H1 (cell line): Measurements from ENCODE around the gene GNLY. TPM values are rescaled to one million over a fixed set of nuclear protein-coding genes. Genes with fewer than 3 reads are reported as not detected.

ENCODE experiments used
- CTCF ChIA-PET: fragments of 300-600 bp; sonication (Branson Sonifier 250); formaldehyde crosslinking; loops from one replicate; lab custom pipeline; 2021; ENCODE audit not compliant: partially characterized antibody; lab: Charles Lee
- POLR2A ChIA-PET: fragments of 300-600 bp; sonication (Branson Sonifier 250); formaldehyde crosslinking; loops from one replicate; lab custom pipeline; 2021; ENCODE audit warnings: inconsistent platforms; ENCODE audit not compliant: partially characterized antibody; lab: Charles Lee
- DNase-seq, 2 experiments: peaks; one replicate each; pipeline versions ENCODE4 v3.0.0 to v3.0.0-alpha.2; 2010 to 2022; ENCODE audit warnings: low spot score in 2 of 2, low read depth in 1 of 2, mixed read lengths in 1 of 2
- FAIRE-seq: peaks from 2 replicates; lab custom pipeline; 2011; peaks lifted over from hg19 to GRCh38; lab: Jason Lieb, UNC
- H2AFZ ChIP-seq: 2 replicates; pipeline ENCODE4 v1.8.1; 2012; ENCODE audit warnings: low read length, inconsistent platforms
- H2AK5ac ChIP-seq: 2 replicates; pipeline ENCODE4 v1.6.1; 2013; ENCODE audit warnings: low read depth, low read length
- H2BK120ac ChIP-seq: replicated peaks from 2 replicates; pipeline ENCODE3; 2013; ENCODE audit warnings: low read depth, low read length, inconsistent platforms
- H2BK12ac ChIP-seq: 2 replicates; pipeline ENCODE4 v1.6.1; 2013; ENCODE audit warnings: low read depth, low read length
- H2BK15ac ChIP-seq: 2 replicates; pipeline ENCODE4 v1.6.1; 2013; ENCODE audit warnings: low read length
- H2BK20ac ChIP-seq: 2 replicates; pipeline ENCODE4 v1.6.1; 2013; ENCODE audit warnings: low read length
- H2BK5ac ChIP-seq: 2 replicates; pipeline ENCODE4 v1.6.1; 2013; ENCODE audit warnings: low read depth, low read length
- H3K14ac ChIP-seq: 2 replicates; pipeline ENCODE4 v1.6.1; 2013; ENCODE audit warnings: inconsistent platforms; ENCODE audit not compliant: insufficient read length
- H3K18ac ChIP-seq: 2 replicates; pipeline ENCODE4 v1.6.1; 2013; ENCODE audit warnings: low read length; ENCODE audit errors: extremely low read depth
- H3K23ac ChIP-seq: 2 replicates; pipeline ENCODE4 v1.6.1; 2013; ENCODE audit warnings: inconsistent platforms; ENCODE audit not compliant: insufficient read length
- H3K23me2 ChIP-seq: 2 replicates; pipeline ENCODE4 v1.6.1; 2013; ENCODE audit warnings: low read depth, low read length
- H3K27ac ChIP-seq: 2 replicates; pipeline ENCODE4 v1.6.1; 2011; ENCODE audit warnings: low read depth, low read length, inconsistent platforms
- H3K27me3 ChIP-seq, 4 experiments: replicated peaks in 1 of 4; 1 replicate in 1 of 4; 2 replicates in 3 of 4; pipeline versions ENCODE4 v1.6.1 to v1.8.1; 2011 to 2013; ENCODE audit warnings: low read length in 3 of 4, mild to moderate bottlenecking in 3 of 4, inconsistent platforms in 2 of 4, mixed read lengths in 2 of 4, moderate library complexity in 1 of 4; ENCODE audit not compliant: control insufficient read depth in 3 of 4, insufficient read depth in 3 of 4; ENCODE audit errors: extremely low read depth in 1 of 4
- H3K36me3 ChIP-seq, 4 experiments: 2 replicates each; pipeline versions ENCODE4 v1.6.1 to v1.8.1; 2011 to 2013; ENCODE audit warnings: mild to moderate bottlenecking in 4 of 4, low read length in 3 of 4, moderate library complexity in 2 of 4, control low read depth in 1 of 4, inconsistent platforms in 1 of 4; ENCODE audit not compliant: insufficient read depth in 4 of 4, control insufficient read depth in 2 of 4
- H3K4ac ChIP-seq: replicated peaks from 2 replicates; pipeline ENCODE3; 2013; ENCODE audit warnings: low read length, low read depth, mixed read lengths, inconsistent platforms; ENCODE audit not compliant: insufficient read length
- H3K4me1 ChIP-seq, 4 experiments: replicated peaks in 1 of 4; 1 replicate in 1 of 4; 2 replicates in 3 of 4; pipeline versions ENCODE4 v1.6.1 to v1.8.1; 2011 to 2013; ENCODE audit warnings: low read length in 3 of 4, inconsistent platforms in 2 of 4, mixed read lengths in 1 of 4; ENCODE audit not compliant: insufficient read depth in 4 of 4, control insufficient read depth in 3 of 4
- H3K4me2 ChIP-seq, 2 experiments: 2 replicates each; pipeline versions ENCODE4 v1.6.1 to v1.8.1; 2011 to 2013; ENCODE audit warnings: low read depth in 2 of 2, low read length in 2 of 2, control low read depth in 1 of 2, inconsistent platforms in 1 of 2, mild to moderate bottlenecking in 1 of 2; ENCODE audit not compliant: insufficient read depth in 1 of 2
- H3K4me3 ChIP-seq, 4 experiments: fragments of 200-600, 300-600 bp in 1 of 4; sonication (generic), shearing (Covaris generic), sonication (Bioruptor Twin) in 1 of 4; 2 replicates each; pipeline versions ENCODE4 v1.5.1 to v1.8.1; 2011 to 2016; ENCODE audit warnings: low read length in 4 of 4, low read depth in 3 of 4, control low read depth in 2 of 4, inconsistent platforms in 2 of 4, mild to moderate bottlenecking in 2 of 4, mixed read lengths in 1 of 4, moderate library complexity in 1 of 4; ENCODE audit not compliant: insufficient read depth in 2 of 4; ENCODE audit errors: extremely low read depth in 1 of 4
- H3K56ac ChIP-seq: replicated peaks from 2 replicates; pipeline ENCODE3; 2013; ENCODE audit warnings: low read depth, mild to moderate bottlenecking, mixed read lengths, low read length, inconsistent platforms; ENCODE audit not compliant: insufficient read length
- H3K79me1 ChIP-seq: 2 replicates; pipeline ENCODE4 v1.6.1; 2013; ENCODE audit warnings: low read depth, low read length, control low read depth
- H3K79me2 ChIP-seq, 2 experiments: 2 replicates each; pipeline versions ENCODE4 v1.6.1 to v1.8.1; 2012 to 2013; ENCODE audit warnings: low read length in 2 of 2, mild to moderate bottlenecking in 2 of 2, inconsistent platforms in 1 of 2; ENCODE audit not compliant: insufficient read depth in 2 of 2, control insufficient read depth in 1 of 2
- H3K9ac ChIP-seq, 4 experiments: replicated peaks in 1 of 4; 1 replicate in 1 of 4; 2 replicates in 3 of 4; pipeline versions ENCODE4 v1.6.1 to v1.8.1; 2011 to 2013; ENCODE audit warnings: low read depth in 3 of 4, low read length in 3 of 4, control low read depth in 2 of 4, mild to moderate bottlenecking in 2 of 4, moderate library complexity in 2 of 4, inconsistent platforms in 1 of 4; ENCODE audit errors: extremely low read depth in 1 of 4
- H3K9me3 ChIP-seq, 2 experiments: 2 replicates each; pipeline versions ENCODE4 v1.6.1 to v1.8.1; 2012 to 2013; ENCODE audit warnings: mild to moderate bottlenecking in 2 of 2, moderate library complexity in 2 of 2, control low read depth in 1 of 2, inconsistent platforms in 1 of 2, low read depth in 1 of 2, low read length in 1 of 2, mixed read lengths in 1 of 2; ENCODE audit not compliant: insufficient read depth in 2 of 2
- H4K20me1 ChIP-seq, 2 experiments: replicated peaks in 1 of 2; 2 replicates each; pipeline versions ENCODE3 to v1.8.1; 2011 to 2013; ENCODE audit warnings: inconsistent platforms in 2 of 2, low read length in 2 of 2, mild to moderate bottlenecking in 1 of 2; ENCODE audit not compliant: insufficient read depth in 2 of 2, control insufficient read depth in 1 of 2
- H4K5ac ChIP-seq: 2 replicates; pipeline ENCODE4 v1.6.1; 2013; ENCODE audit warnings: low read length, low read depth, mixed read lengths, inconsistent platforms; ENCODE audit not compliant: insufficient read length
- H4K8ac ChIP-seq: 2 replicates; pipeline ENCODE4 v1.8.0; 2013; ENCODE audit warnings: mild to moderate bottlenecking, moderate library complexity, low read length, inconsistent platforms; ENCODE audit not compliant: insufficient read depth; ENCODE audit errors: extremely low read depth
- H4K91ac ChIP-seq: replicated peaks from 2 replicates; pipeline ENCODE3; 2013; ENCODE audit warnings: low read length, mixed read lengths, inconsistent platforms; ENCODE audit not compliant: insufficient read length
- CBX5 ChIP-seq: fragments of 300-800, 300-1000 bp; sonication (generic); IDR thresholded peaks from 2 replicates; pipeline ENCODE4 v1.7.1; 2016; ENCODE audit warnings: antibody characterized with exemption, low read length, low read depth
- CHD2 ChIP-seq: IDR thresholded peaks from 2 replicates; pipeline ENCODE4 v1.6.1; 2012; ENCODE audit warnings: low read length, improper control_type of control experiment
- TAF1 ChIP-seq: IDR thresholded peaks from 2 replicates; pipeline ENCODE4 v1.6.1; 2011; ENCODE audit warnings: mild to moderate bottlenecking, low read depth, low read length
- WGBS, 2 experiments: shearing (Covaris generic) in 1 of 2; methylation state at CpG; one replicate each; pipeline versions ENCODE4 v1.1.6 to v1.1.7; 2013 to 2015; ENCODE audit warnings: low lambda C conversion rate in 2 of 2, mixed read lengths in 2 of 2, inconsistent platforms in 1 of 2, low coverage in 1 of 2, missing lambda C conversion rate in 1 of 2; ENCODE audit not compliant: insufficient replicate concordance in 2 of 2, insufficient coverage in 1 of 2, insufficient read length in 1 of 2; ENCODE audit errors: extremely low coverage in 1 of 2, missing lambda C conversion rate in 1 of 2; 5-methylcytosine and 5-hydroxymethylcytosine counted together
- polyA plus RNA-seq, 7 experiments: library from polyadenylated mRNA; depleted of rRNA in 3 of 7; stranded (reverse) in 5 of 7; unstranded in 2 of 7; fragments of >200 nt in 5 of 7; fragments of 200-250 nt in 2 of 7; gene quantifications; 1 replicate in 5 of 7; 2 replicates in 1 of 7; 4 replicates in 1 of 7; pipeline versions ENCODE4 v1.2.1 to v1.2.3, GENCODE V29; 2011 to 2013; ENCODE audit warnings: missing spikeins in 2 of 7, mixed read lengths in 2 of 7
- total RNA-seq: library from RNA; stranded (reverse); fragmentation: NEBNext Ultra II Directional; extraction: Animal tissue kit (Norgen Biotek cat#: 25700); gene quantifications from 2 replicates; pipeline ENCODE4 v1.2.1, GENCODE V29; 2021

Gene GNLY
- total and polyA plus RNA-seq, 2 of the 8 experiments (the other 6 are each of a cell fraction or from before 2014, with no cell fraction given), result 0.03 TPM; not detected in 1

- Histone ChIP-seq H3K36me3 (no peaks in the 10 kb centered on the region), H4K5ac (no peak overlapping the region), H3K9ac (no peak overlapping the region), H2BK12ac (no peak overlapping the region), H3K23ac (no peak overlapping the region), H4K91ac (no peak overlapping the region), H2BK20ac (no peak overlapping the region), H3K79me2 (no peaks in the 10 kb centered on the region), H3K4ac (no peak overlapping the region), H3K14ac (no peak overlapping the region), H2BK15ac (no peak overlapping the region), H2BK5ac (no peak overlapping the region), H3K23me2 (no peaks in the 10 kb centered on the region), H3K27ac (no peak overlapping the region), H2AFZ (no peak overlapping the region), H3K79me1 (no peaks in the 10 kb centered on the region), H3K9me3 (no peaks in the 10 kb centered on the region), H4K20me1 (no peaks in the 10 kb centered on the region), H3K27me3 (no peaks in the 10 kb centered on the region; a peak in 1 of 7 replicates), H3K4me3 (no peak overlapping the region), H3K56ac (no peak overlapping the region), H3K4me1 (no peaks in the 10 kb centered on the region), H4K8ac (no peak overlapping the region), H2BK120ac (no peak overlapping the region), H3K4me2 (no peak overlapping the region), H3K18ac (no peak overlapping the region), H2AK5ac (no peak overlapping the region)
- 88% methylated on average over 10 of the region's 10 CpGs; no CpG with 5 or more reads in 1 of the 2 experiments for WGBS, 2 experiments
- TF ChIP-seq CBX5 (no peak), CHD2 (no peak), TAF1 (no peak)
- CTCF ChIA-PET, result interaction anchor here (0.6 to 6.0 kb wide), 9 partner anchors 10 to 95 kb away, joined by 3 to 61 read pairs (median 6); no protein-coding TSS in a partner anchor
- DNase-seq (no peak), FAIRE-seq (no peak)
- POLR2A ChIA-PET, result interaction anchor here (1.0 to 1.1 kb wide), 2 partner anchors 9 to 55 kb away, joined by 3 to 5 read pairs; no protein-coding TSS in a partner anchor
These were observed 24.8 kb downstream of the GNLY start for GRCh38 chr2:85718885-85719492.
